HEK293 (cell line): Measurements from ENCODE around the gene R3HDM2.

ENCODE experiments used
- BCL11A ChIP-seq: fragments of 450-650 bp; formaldehyde crosslinking; IDR thresholded peaks from 2 replicates; pipeline ENCODE4 v1.5.1; 2016; ENCODE audit warnings: low read depth, missing biosample characterization, missing genetic modification characterization
- GLI2 ChIP-seq: fragments of 450-650 bp; formaldehyde crosslinking; IDR thresholded peaks from 2 replicates; pipeline ENCODE4; 2017; ENCODE audit warnings: missing biosample characterization, missing genetic modification characterization, low read depth, borderline replicate concordance
- KLF17 ChIP-seq: fragments of 450-650 bp; formaldehyde crosslinking; IDR thresholded peaks from 2 replicates; pipeline ENCODE4 v1.5.1; 2016; ENCODE audit warnings: missing biosample characterization, missing genetic modification characterization
- PATZ1 ChIP-seq: fragments of 450-650 bp; formaldehyde crosslinking; IDR thresholded peaks from 2 replicates; pipeline ENCODE4 v1.5.1; 2016; ENCODE audit warnings: missing biosample characterization, missing genetic modification characterization
- PBX3 ChIP-seq: sonication (generic); formaldehyde crosslinking; IDR thresholded peaks from 2 replicates; pipeline ENCODE4 v1.8.1; 2022; ENCODE audit warnings: mild to moderate bottlenecking, moderate library complexity, missing genetic modification reagents
- SCRT1 ChIP-seq: fragments of 450-650 bp; formaldehyde crosslinking; IDR thresholded peaks from 2 replicates; pipeline ENCODE4 v1.5.1; 2016; ENCODE audit warnings: missing biosample characterization, missing genetic modification characterization, borderline replicate concordance
- SCRT2 ChIP-seq: fragments of 450-650 bp; formaldehyde crosslinking; IDR thresholded peaks from 2 replicates; pipeline ENCODE4 v1.5.1; 2016; ENCODE audit warnings: missing biosample characterization, missing genetic modification characterization
- ZBTB7A ChIP-seq: fragments of 450-650 bp; formaldehyde crosslinking; IDR thresholded peaks from 2 replicates; pipeline ENCODE4 v1.5.1; 2016; ENCODE audit warnings: low read depth, missing biosample characterization, missing genetic modification characterization
- ZNF132 ChIP-seq: fragments of 450-650 bp; formaldehyde crosslinking; IDR thresholded peaks from 2 replicates; pipeline ENCODE4 v1.5.1; 2017; ENCODE audit warnings: missing biosample characterization, missing genetic modification characterization, borderline replicate concordance
- ZNF280D ChIP-seq: fragments of 450-650 bp; formaldehyde crosslinking; IDR thresholded peaks from 2 replicates; pipeline ENCODE4 v1.5.1; 2016; ENCODE audit warnings: missing biosample characterization, missing genetic modification characterization
- ZNF302 ChIP-seq: fragments of 450-650 bp; formaldehyde crosslinking; IDR thresholded peaks from 2 replicates; pipeline ENCODE4 v1.5.1; 2016; ENCODE audit warnings: missing biosample characterization, missing genetic modification characterization, low read depth
- ZNF335 ChIP-seq: fragments of 450-650 bp; formaldehyde crosslinking; conservative IDR thresholded peaks from 2 replicates; pipeline ENCODE4 v1.5.1; 2016; ENCODE audit warnings: missing biosample characterization, missing genetic modification characterization
- ZNF362 ChIP-seq: fragments of 450-650 bp; formaldehyde crosslinking; IDR thresholded peaks from 2 replicates; pipeline ENCODE4 v1.5.1; 2016; ENCODE audit warnings: missing biosample characterization, missing genetic modification characterization
- ZNF423 ChIP-seq: fragments of 450-650 bp; formaldehyde crosslinking; IDR thresholded peaks from 2 replicates; pipeline ENCODE4 v1.5.1; 2016; ENCODE audit warnings: missing biosample characterization, missing genetic modification characterization
- ZNF521 ChIP-seq: fragments of 450-650 bp; formaldehyde crosslinking; IDR thresholded peaks from 2 replicates; pipeline ENCODE4 v1.5.1; 2017; ENCODE audit warnings: missing biosample characterization, mild to moderate bottlenecking, missing genetic modification characterization
- ZNF530 ChIP-seq: fragments of 450-650 bp; formaldehyde crosslinking; IDR thresholded peaks from 2 replicates; pipeline ENCODE4 v1.5.1; 2016; ENCODE audit warnings: low read depth, missing biosample characterization, missing genetic modification characterization
- ZNF555 ChIP-seq: fragments of 450-650 bp; formaldehyde crosslinking; conservative IDR thresholded peaks from 2 replicates; pipeline ENCODE4 v1.5.1; 2017; ENCODE audit warnings: missing biosample characterization, mild to moderate bottlenecking, missing genetic modification characterization, inconsistent platforms
- ZNF558 ChIP-seq: fragments of 450-650 bp; formaldehyde crosslinking; IDR thresholded peaks from 2 replicates; pipeline ENCODE4 v1.5.1; 2016; ENCODE audit warnings: missing biosample characterization, missing genetic modification characterization
- ZNF585B ChIP-seq: fragments of 450-650 bp; formaldehyde crosslinking; IDR thresholded peaks from 2 replicates; pipeline ENCODE4 v1.5.1; 2016; ENCODE audit warnings: missing biosample characterization, missing genetic modification characterization
- ZNF600 ChIP-seq: fragments of 450-650 bp; formaldehyde crosslinking; IDR thresholded peaks from 2 replicates; pipeline ENCODE4 v1.5.1; 2016; ENCODE audit warnings: missing biosample characterization, missing genetic modification characterization
- ZNF624 ChIP-seq: fragments of 450-650 bp; formaldehyde crosslinking; IDR thresholded peaks from 2 replicates; pipeline ENCODE4 v1.5.1; 2017; ENCODE audit warnings: missing biosample characterization, missing genetic modification characterization
- ZNF629 ChIP-seq: fragments of 450-650 bp; formaldehyde crosslinking; IDR thresholded peaks from 2 replicates; pipeline ENCODE4 v1.5.1; 2017; ENCODE audit warnings: missing biosample characterization, missing genetic modification characterization
- ZNF76 ChIP-seq: fragments of 450-650 bp; formaldehyde crosslinking; IDR thresholded peaks from 2 replicates; pipeline ENCODE4; 2016; ENCODE audit warnings: low read depth, missing biosample characterization, missing genetic modification characterization, borderline replicate concordance
- ZNF777 ChIP-seq: fragments of 450-650 bp; formaldehyde crosslinking; IDR thresholded peaks from 2 replicates; pipeline ENCODE4 v1.5.1; 2017; ENCODE audit warnings: missing biosample characterization, missing genetic modification characterization, borderline replicate concordance
- ZNF843 ChIP-seq: fragments of 450-650 bp; formaldehyde crosslinking; IDR thresholded peaks from 2 replicates; pipeline ENCODE4 v1.5.1; 2016; ENCODE audit warnings: missing biosample characterization, missing genetic modification characterization
- TF ChIP-seq, protein P1 (sequence below): fragments of 450-650 bp; formaldehyde crosslinking; IDR thresholded peaks from 2 replicates; pipeline ENCODE4 v1.5.1; 2016; ENCODE audit warnings: missing biosample characterization, missing genetic modification characterization
- TF ChIP-seq, protein P2 (sequence below): fragments of 450-650 bp; formaldehyde crosslinking; IDR thresholded peaks from 2 replicates; pipeline ENCODE4 v1.5.1; 2016; ENCODE audit warnings: missing biosample characterization, missing genetic modification characterization

Gene R3HDM2

GRCh38 chr12:57416039-57416996 lies 14.5 kb downstream of the R3HDM2 start (continued):
- TF ChIP-seq ZNF280D (tag by site-specific recombination), result no peak
- no peak; the same call in 1 of the 2 replicates for TF ChIP-seq ZNF335
- TF ChIP-seq, protein P1, sequence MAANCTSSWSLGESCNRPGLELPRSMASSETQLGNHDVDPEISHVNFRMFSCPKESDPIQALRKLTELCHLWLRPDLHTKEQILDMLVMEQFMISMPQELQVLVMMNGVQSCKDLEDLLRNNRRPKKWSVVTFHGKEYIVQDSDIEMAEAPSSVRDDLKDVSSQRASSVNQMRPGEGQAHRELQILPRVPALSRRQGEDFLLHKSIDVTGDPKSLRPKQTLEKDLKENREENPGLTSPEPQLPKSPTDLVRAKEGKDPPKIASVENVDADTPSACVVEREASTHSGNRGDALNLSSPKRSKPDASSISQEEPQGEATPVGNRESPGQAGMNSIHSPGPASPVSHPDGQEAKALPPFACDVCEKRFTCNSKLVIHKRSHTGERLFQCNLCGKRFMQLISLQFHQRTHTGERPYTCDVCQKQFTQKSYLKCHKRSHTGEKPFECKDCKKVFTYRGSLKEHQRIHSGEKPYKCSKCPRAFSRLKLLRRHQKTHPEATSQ, result no peak
- TF ChIP-seq GLI2 (tag by site-specific recombination), result no peak
- TF ChIP-seq ZNF362 (tag by site-specific recombination), result peak; percentile 84
- no peak for TF ChIP-seq ZNF555 (tag by site-specific recombination)
- TF ChIP-seq KLF17 (tag by site-specific recombination), result no peak
- 0 out of 2 replicates have a peak, but pooled peaks have one; percentile 23 for TF ChIP-seq ZNF600 (tag by site-specific recombination)
- TF ChIP-seq ZNF629 (tag by site-specific recombination), result no peak
- no peak for TF ChIP-seq ZBTB7A (tag by site-specific recombination)
- no peak for TF ChIP-seq ZNF777
- no peak for TF ChIP-seq ZNF530 (tag by site-specific recombination)
- no peak for TF ChIP-seq ZNF302 (tag by site-specific recombination)
- no peak for TF ChIP-seq ZNF521 (tag by site-specific recombination)
- TF ChIP-seq PATZ1 (tag by site-specific recombination), result peak; percentile 61
- TF ChIP-seq ZNF585B (tag by site-specific recombination), result no peak
- TF ChIP-seq ZNF132, result no peak
- 0 out of 2 replicates have a peak, but pooled peaks have one; percentile 44 for TF ChIP-seq SCRT1
- TF ChIP-seq SCRT2 (tag by site-specific recombination), result peak; percentile 34; the same call in 1 of the 2 replicates
- TF ChIP-seq BCL11A (tag by site-specific recombination), result no peak
- TF ChIP-seq ZNF624 (tag by site-specific recombination), result no peak
- TF ChIP-seq PBX3 (CRISPR knock-in tag), result no peak
- no peak for TF ChIP-seq ZNF76
- no peak for TF ChIP-seq ZNF558 (tag by site-specific recombination)
- no peak for TF ChIP-seq ZNF423
- TF ChIP-seq, protein P2, sequence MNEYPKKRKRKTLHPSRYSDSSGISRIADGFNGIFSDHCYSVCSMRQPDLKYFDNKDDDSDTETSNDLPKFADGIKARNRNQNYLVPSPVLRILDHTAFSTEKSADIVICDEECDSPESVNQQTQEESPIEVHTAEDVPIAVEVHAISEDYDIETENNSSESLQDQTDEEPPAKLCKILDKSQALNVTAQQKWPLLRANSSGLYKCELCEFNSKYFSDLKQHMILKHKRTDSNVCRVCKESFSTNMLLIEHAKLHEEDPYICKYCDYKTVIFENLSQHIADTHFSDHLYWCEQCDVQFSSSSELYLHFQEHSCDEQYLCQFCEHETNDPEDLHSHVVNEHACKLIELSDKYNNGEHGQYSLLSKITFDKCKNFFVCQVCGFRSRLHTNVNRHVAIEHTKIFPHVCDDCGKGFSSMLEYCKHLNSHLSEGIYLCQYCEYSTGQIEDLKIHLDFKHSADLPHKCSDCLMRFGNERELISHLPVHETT (tag by site-specific recombination), result no peak
- TF ChIP-seq ZNF843 (tag by site-specific recombination), result no peak
